Small intestine (tissue), 7 donors: Measurements from ENCODE around the gene ATXN7L2. TPM values are rescaled to one million over a fixed set of nuclear protein-coding genes. Genes with fewer than 3 reads are reported as not detected.

Experiments
- DNase-seq, 2 donors: peaks; one replicate each; pipeline versions ENCODE4 v3.0.0 to v3.0.0-alpha.2; 2013
- FAIRE-seq: peaks from 2 replicates; lab custom pipeline; 2012; peaks lifted over from hg19 to GRCh38; lab: Jason Lieb, UNC
- H3K27ac ChIP-seq, 3 donors: one replicate each; pipeline ENCODE4 v1.5.1; 2013; ENCODE audit warnings: low read length in 2 of 3, mild to moderate bottlenecking in 2 of 3, control low read depth in 1 of 3, inconsistent platforms in 1 of 3, low read depth in 1 of 3, moderate library complexity in 1 of 3
- H3K27me3 ChIP-seq, 3 donors: one replicate each; pipeline ENCODE4 v1.6.1; 2013; ENCODE audit warnings: low read length in 3 of 3, inconsistent platforms in 1 of 3; ENCODE audit not compliant: control insufficient read depth in 3 of 3, insufficient read depth in 3 of 3
- H3K36me3 ChIP-seq, 3 donors: one replicate each; pipeline ENCODE4 v1.6.1; 2013; ENCODE audit warnings: low read length in 3 of 3, inconsistent platforms in 1 of 3, low read depth in 1 of 3, mild to moderate bottlenecking in 1 of 3, moderate library complexity in 1 of 3; ENCODE audit not compliant: control insufficient read depth in 3 of 3, insufficient read depth in 2 of 3
- H3K4me1 ChIP-seq, 3 donors: one replicate each; pipeline ENCODE4 v1.6.1; 2013; ENCODE audit warnings: low read length in 2 of 3, inconsistent platforms in 1 of 3, low read depth in 1 of 3, mild to moderate bottlenecking in 1 of 3, moderate library complexity in 1 of 3; ENCODE audit not compliant: control insufficient read depth in 3 of 3, insufficient read depth in 2 of 3
- H3K4me3 ChIP-seq, 3 donors: one replicate each; pipeline ENCODE4 v1.5.1; 2013; ENCODE audit warnings: low read length in 3 of 3, control low read depth in 1 of 3, inconsistent platforms in 1 of 3, low read depth in 1 of 3, mild to moderate bottlenecking in 1 of 3, moderate library complexity in 1 of 3
- H3K9me3 ChIP-seq, 2 donors: one replicate each; pipeline ENCODE4 v1.6.1; 2013; ENCODE audit warnings: low read depth in 1 of 2, low read length in 1 of 2; ENCODE audit not compliant: control insufficient read depth in 2 of 2, insufficient read depth in 1 of 2
- WGBS, 3 donors: extraction: QIAGEN DNeasy Blood & Tissue Kit; methylation state at CpG; one replicate each; pipeline ENCODE4 v1.1.7; 2013; 5-methylcytosine and 5-hydroxymethylcytosine counted together
- polyA plus RNA-seq, 4 donors: library from polyadenylated mRNA; stranded (reverse) in 3 of 4; unstranded in 1 of 4; fragments of 200-250 nt in 3 of 4; fragments of 120-200 nt in 1 of 4; gene quantifications; one replicate each; pipeline versions ENCODE4 v1.2.1 to v1.2.3, GENCODE V29; 2013
- donor health status: healthy with polysubstance abuse.
- donor health status: control.
- donor health status: control.
- donor health status: Bipolar disorder and iron deficiency.
- donor health status: healthy.

Gene ATXN7L2
- polyA plus RNA-seq, 4 donors = 4.8 to 8.9 (median 6.2) TPM

DNA sequence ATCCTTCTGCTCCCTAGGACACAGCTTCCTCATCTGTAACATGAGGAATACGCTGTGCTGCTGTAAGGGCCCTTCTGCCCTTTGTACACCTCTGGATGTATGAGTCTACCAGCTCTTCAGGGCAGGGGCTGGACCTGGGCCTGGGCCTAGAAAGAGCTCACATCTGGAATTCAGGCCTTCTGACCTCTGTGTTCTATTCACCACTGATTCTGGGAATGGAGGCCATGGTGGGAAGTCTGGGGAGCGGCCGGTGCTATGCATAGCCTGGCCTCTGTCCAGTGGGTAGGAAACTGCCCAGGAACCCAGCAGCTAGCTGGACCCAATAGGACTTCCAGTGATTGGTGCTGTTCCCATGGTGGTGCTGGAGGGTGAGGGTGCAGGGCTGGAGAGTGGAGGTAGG, 45.0 kb downstream of the ATXN7L2 start:
- no peak overlapping the region for H3K27ac ChIP-seq
- no peak for DNase-seq
- no peak overlapping the region for H3K4me3 ChIP-seq
- H3K27me3 ChIP-seq = no peaks in the 10 kb centered on the region
- no peaks in the 10 kb centered on the region for H3K9me3 ChIP-seq
- 87 to 90% (median 87%) methylated on average over 3 of the region's 3 CpGs for WGBS, 3 donors
- no peak for FAIRE-seq
- H3K4me1 ChIP-seq = peaks cover 0 to 5% (median 0%) of the 10 kb centered on the region in 3 donors
- H3K36me3 ChIP-seq = no peaks in the 10 kb centered on the region

GRCh38 chr1:109529881-109530456, 46.3 kb downstream of the ATXN7L2 start:
- H3K27ac ChIP-seq = peak overlapping the region in 2 of 3 donors; percentile 4 to 5
- no peak overlapping the region for H3K4me3 ChIP-seq
- H3K36me3 ChIP-seq = no peaks in the 10 kb centered on the region
- 69 to 82% (median 77%) methylated on average over 8 of the region's 8 CpGs for WGBS, 3 donors
- DNase-seq (no peak), FAIRE-seq (no peak)
- H3K4me1 ChIP-seq = peaks cover 0 to 5% (median 0%) of the 10 kb centered on the region in 3 donors
- no peaks in the 10 kb centered on the region for H3K9me3 ChIP-seq
- no peaks in the 10 kb centered on the region for H3K27me3 ChIP-seq

GRCh38 chr1:109530457-109531087, 46.9 kb downstream of the ATXN7L2 start:
- Histone ChIP-seq H3K27ac (peak overlapping the region in 1 of 3 donors; percentile 5), H3K36me3 (no peaks in the 10 kb centered on the region), H3K4me3 (no peak overlapping the region), H3K9me3 (no peaks in the 10 kb centered on the region), H3K4me1 (peaks cover 0 to 5% (median 0%) of the 10 kb centered on the region in 3 donors), H3K27me3 (no peaks in the 10 kb centered on the region)
- FAIRE-seq (no peak), DNase-seq (peak in 1 of 2 donors; percentile 29)
- WGBS, 3 donors = 73 to 86% (median 83%) methylated on average over 13 of the region's 13 CpGs

DNA sequence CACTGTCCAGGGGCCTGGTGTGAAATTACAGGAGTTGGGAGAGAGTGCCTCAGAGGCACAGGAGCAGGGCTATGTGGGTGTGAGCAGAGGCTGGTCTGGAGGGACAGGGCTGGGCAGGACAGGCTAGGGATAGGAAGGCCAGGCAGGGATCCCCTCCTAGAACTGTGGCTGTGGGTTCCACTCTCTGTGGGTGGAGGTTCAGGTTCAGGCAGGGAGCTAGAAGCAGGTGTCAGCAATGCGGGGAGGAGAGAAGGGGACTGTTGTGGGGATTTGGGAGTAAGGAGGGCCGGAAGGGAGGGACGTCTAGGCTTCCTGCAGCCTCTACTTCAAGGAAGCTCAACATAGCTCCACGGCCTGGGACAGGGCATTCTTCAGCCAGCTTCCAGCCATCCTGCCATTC, 47.7 kb downstream of the ATXN7L2 start:
- FAIRE-seq (no peak), DNase-seq (no peak)
- no peak overlapping the region for H3K27ac ChIP-seq
- peaks cover 0 to 5% (median 0%) of the 10 kb centered on the region in 3 donors for H3K4me1 ChIP-seq
- H3K4me3 ChIP-seq = no peak overlapping the region
- WGBS, 3 donors = 88 to 93% (median 89%) methylated on average over 4 of the region's 4 CpGs
- H3K36me3 ChIP-seq = no peaks in the 10 kb centered on the region
- H3K9me3 ChIP-seq = no peaks in the 10 kb centered on the region
- no peaks in the 10 kb centered on the region for H3K27me3 ChIP-seq

GRCh38 chr1:109531826-109532364, 48.2 kb downstream of the ATXN7L2 start:
- Histone ChIP-seq H3K27me3 (no peaks in the 10 kb centered on the region), H3K36me3 (no peaks in the 10 kb centered on the region), H3K4me1 (peaks cover 0 to 5% (median 0%) of the 10 kb centered on the region in 3 donors), H3K9me3 (no peaks in the 10 kb centered on the region), H3K4me3 (no peak overlapping the region), H3K27ac (no peak overlapping the region)
- no peak for FAIRE-seq
- WGBS, 3 donors = 45 to 53% (median 47%) methylated on average over 16 of the region's 16 CpGs
- no peak for DNase-seq

GRCh38 chr1:109532365-109533136, 48.8 kb downstream of the ATXN7L2 start:
- peaks cover 0 to 5% (median 0%) of the 10 kb centered on the region in 3 donors for H3K4me1 ChIP-seq
- H3K27me3 ChIP-seq = no peaks in the 10 kb centered on the region
- DNase-seq (peak; percentile 81 to 87), FAIRE-seq (no peak)
- peak overlapping the region in 2 of 3 donors; percentile 2 to 6 for H3K27ac ChIP-seq
- H3K4me3 ChIP-seq = no peak overlapping the region
- no peaks in the 10 kb centered on the region for H3K9me3 ChIP-seq
- WGBS, 3 donors = 6 to 13% (median 9%) methylated on average over 12 of the region's 12 CpGs
- H3K36me3 ChIP-seq = no peaks in the 10 kb centered on the region

DNA sequence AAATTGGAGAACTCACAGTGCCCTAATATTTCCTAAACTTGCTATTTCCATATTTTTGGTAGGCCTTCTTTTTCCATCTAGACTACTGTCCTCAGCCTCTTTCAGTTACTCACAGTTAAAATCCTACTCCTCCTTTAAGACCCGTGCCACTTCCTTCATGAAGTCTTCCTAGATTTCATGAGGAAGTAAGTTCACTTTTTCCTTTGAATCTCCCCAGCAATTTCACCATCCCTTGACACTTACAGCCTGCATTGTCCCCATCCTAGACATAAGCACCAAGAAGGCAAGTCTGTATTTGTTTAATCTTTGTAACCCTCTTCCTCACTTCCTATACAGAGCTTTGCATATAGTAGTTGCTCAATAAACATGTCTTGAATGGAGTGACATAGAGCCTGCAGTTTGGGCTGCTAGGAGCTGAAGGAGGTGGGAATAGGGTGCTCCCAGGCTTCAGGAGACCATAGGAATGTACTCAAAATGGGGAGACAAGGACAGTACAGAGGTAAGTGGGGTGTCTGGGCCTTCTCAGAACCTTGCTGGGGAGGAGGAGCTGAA, 50.7 kb downstream of the ATXN7L2 start:
- FAIRE-seq (no peak), DNase-seq (no peak)
- no peak overlapping the region for H3K27ac ChIP-seq
- WGBS, 3 donors = 82 to 89% (median 84%) methylated on average over 1 of the region's 1 CpG
- H3K4me3 ChIP-seq = no peak overlapping the region
- peaks cover 0 to 5% (median 0%) of the 10 kb centered on the region in 3 donors for H3K4me1 ChIP-seq
- no peaks in the 10 kb centered on the region for H3K36me3 ChIP-seq
- no peaks in the 10 kb centered on the region for H3K27me3 ChIP-seq
- H3K9me3 ChIP-seq = no peaks in the 10 kb centered on the region

DNA sequence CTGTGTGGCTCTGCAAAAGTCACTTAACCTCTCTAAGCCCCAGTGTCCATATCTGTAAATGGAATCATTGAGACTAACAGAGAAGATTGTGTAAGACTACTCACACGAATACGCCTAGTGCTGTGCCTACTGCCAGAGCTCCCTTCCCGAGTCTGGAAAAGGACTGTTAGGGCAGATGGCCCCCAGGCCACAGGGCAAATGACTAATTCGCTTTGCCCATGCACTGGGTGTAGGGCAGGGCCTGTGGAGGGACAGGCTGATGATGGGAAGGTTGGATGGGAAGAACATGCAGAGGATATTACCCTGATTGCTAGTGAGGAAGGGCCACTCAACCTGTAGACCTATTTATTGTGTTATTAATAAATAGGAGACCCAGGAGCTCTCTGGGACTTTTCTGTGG, 51.8 kb downstream of the ATXN7L2 start:
- no peaks in the 10 kb centered on the region for H3K9me3 ChIP-seq
- no peak for DNase-seq
- H3K4me3 ChIP-seq = no peak overlapping the region
- H3K4me1 ChIP-seq = peaks cover 0 to 5% (median 0%) of the 10 kb centered on the region in 3 donors
- no peaks in the 10 kb centered on the region for H3K36me3 ChIP-seq
- no peak overlapping the region for H3K27ac ChIP-seq
- no peak for FAIRE-seq
- WGBS, 3 donors = 70 to 78% (median 74%) methylated on average over 4 of the region's 4 CpGs
- no peaks in the 10 kb centered on the region for H3K27me3 ChIP-seq
